ENCODE data around the gene ATG9A.
A peak's percentile ranks its signal among the peaks of the same experiment; 100 is the strongest.

Gene ATG9A

DNA sequence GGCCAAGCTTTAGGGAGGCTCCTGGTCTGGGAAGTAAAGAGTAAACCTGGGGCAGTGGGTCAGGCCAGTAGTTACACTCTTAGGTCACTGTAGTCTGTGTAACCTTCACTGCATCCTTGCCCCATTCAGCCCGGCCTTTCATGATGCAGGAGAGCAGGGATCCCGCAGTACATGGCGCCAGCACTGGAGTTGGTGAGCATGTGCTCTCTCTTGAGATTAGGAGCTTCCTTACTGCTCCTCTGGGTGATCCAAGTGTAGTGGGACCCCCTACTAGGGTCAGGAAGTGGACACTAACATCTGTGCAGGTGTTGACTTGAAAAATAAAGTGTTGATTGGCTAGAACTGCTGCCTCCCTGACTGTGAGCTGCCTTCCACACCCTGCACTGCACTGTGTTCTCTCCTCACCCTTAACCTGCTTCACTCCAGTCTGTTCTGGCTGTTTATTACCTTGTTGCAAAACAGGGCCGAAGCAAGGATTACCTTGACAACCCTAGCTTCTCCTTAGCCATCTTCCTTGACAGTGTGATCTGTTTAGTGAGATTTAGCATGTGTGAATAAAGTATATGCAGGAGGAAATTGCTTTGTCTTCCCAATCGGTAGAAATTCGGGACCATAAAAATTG, 46.2 kb downstream of the ATG9A start:
- no CpG with 5 or more reads among the region's 6 CpGs for WGBS (ENCODE audit: insufficient coverage, insufficient read length)
- H3K4me3 ChIP-seq (ENCODE audit: low read length), result no peak overlapping the region
- no peaks in the 10 kb centered on the region for H3K9me3 ChIP-seq (ENCODE audit: control insufficient read depth, insufficient read depth, low read length)
- DNase-seq (ENCODE audit: low read depth, low spot score), result no peak
- no peaks in the 10 kb centered on the region for H3K27me3 ChIP-seq (ENCODE audit: control insufficient read depth, insufficient read depth, low read length)
- 0 out of 2 replicates have a peak, but pooled peaks cover 1% of the 10 kb centered on the region for H3K4me1 ChIP-seq (ENCODE audit: control insufficient read depth, insufficient read depth, low read length)
- peaks cover 32% of the 10 kb centered on the region for H3K36me3 ChIP-seq (ENCODE audit: control insufficient read depth, insufficient read depth, low read length)
- no peak overlapping the region for H3K27ac ChIP-seq (ENCODE audit: low read length)

DNA sequence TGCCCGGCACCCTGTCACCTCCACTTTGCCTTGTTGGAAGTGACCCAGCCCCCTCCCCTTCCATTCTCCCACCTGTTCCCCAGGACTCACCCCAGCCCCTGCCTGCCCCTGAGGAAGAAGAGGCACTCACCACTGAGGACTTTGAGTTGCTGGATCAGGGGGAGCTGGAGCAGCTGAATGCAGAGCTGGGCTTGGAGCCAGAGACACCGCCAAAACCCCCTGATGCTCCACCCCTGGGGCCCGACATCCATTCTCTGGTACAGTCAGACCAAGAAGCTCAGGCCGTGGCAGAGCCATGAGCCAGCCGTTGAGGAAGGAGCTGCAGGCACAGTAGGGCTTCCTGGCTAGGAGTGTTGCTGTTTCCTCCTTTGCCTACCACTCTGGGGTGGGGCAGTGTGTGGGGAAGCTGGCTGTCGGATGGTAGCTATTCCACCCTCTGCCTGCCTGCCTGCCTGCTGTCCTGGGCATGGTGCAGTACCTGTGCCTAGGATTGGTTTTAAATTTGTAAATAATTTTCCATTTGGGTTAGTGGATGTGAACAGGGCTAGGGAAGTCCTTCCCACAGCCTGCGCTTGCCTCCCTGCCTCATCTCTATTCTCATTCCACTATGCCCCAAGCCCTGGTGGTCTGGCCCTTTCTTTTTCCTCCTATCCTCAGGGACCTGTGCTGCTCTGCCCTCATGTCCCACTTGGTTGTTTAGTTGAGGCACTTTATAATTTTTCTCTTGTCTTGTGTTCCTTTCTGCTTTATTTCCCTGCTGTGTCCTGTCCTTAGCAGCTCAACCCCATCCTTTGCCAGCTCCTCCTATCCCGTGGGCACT, 46.9 kb downstream of the ATG9A start:
- Histone ChIP-seq H3K27me3 (ENCODE audit: control insufficient read depth, insufficient read depth, low read length) (no peaks in the 10 kb centered on the region), H3K4me1 (ENCODE audit: control insufficient read depth, insufficient read depth, low read length) (0 out of 2 replicates have a peak, but pooled peaks cover 1% of the 10 kb centered on the region), H3K9me3 (ENCODE audit: control insufficient read depth, insufficient read depth, low read length) (no peaks in the 10 kb centered on the region), H3K27ac (ENCODE audit: low read length) (no peak overlapping the region), H3K4me3 (ENCODE audit: low read length) (no peak overlapping the region), H3K36me3 (ENCODE audit: control insufficient read depth, insufficient read depth, low read length) (peaks cover 32% of the 10 kb centered on the region)
- WGBS (ENCODE audit: insufficient coverage, insufficient read length), result no CpG with 5 or more reads among the region's 8 CpGs
- no peak for DNase-seq (ENCODE audit: low read depth, low spot score)

DNA sequence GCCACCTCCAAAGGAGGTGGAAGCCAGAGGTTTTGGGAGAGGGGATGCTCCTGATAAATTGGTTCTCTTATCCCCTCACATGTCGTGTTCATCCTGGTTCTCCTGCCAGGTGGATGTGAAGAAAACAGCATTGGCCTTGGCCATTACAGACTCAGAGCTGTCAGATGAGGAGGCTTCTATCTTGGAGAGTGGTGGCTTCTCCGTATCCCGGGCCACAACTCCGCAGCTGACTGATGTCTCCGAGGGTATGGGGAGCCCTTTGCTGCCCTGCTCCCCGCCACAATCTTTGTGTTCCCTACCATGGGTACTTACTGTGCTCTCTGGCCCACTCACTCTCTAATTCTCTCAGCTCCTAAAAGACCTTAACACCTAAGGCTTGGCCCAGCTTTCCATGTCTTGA, 47.9 kb downstream of the ATG9A start:
- H3K4me3 ChIP-seq (ENCODE audit: low read length), result no peak overlapping the region
- no peak for DNase-seq (ENCODE audit: low read depth, low spot score)
- peaks cover 32% of the 10 kb centered on the region for H3K36me3 ChIP-seq (ENCODE audit: control insufficient read depth, insufficient read depth, low read length)
- no peaks in the 10 kb centered on the region for H3K9me3 ChIP-seq (ENCODE audit: control insufficient read depth, insufficient read depth, low read length)
- H3K4me1 ChIP-seq (ENCODE audit: control insufficient read depth, insufficient read depth, low read length), result 0 out of 2 replicates have a peak, but pooled peaks cover 1% of the 10 kb centered on the region
- no CpG with 5 or more reads among the region's 6 CpGs for WGBS (ENCODE audit: insufficient coverage, insufficient read length)
- no peaks in the 10 kb centered on the region for H3K27me3 ChIP-seq (ENCODE audit: control insufficient read depth, insufficient read depth, low read length)
- no peak overlapping the region for H3K27ac ChIP-seq (ENCODE audit: low read length)

DNA sequence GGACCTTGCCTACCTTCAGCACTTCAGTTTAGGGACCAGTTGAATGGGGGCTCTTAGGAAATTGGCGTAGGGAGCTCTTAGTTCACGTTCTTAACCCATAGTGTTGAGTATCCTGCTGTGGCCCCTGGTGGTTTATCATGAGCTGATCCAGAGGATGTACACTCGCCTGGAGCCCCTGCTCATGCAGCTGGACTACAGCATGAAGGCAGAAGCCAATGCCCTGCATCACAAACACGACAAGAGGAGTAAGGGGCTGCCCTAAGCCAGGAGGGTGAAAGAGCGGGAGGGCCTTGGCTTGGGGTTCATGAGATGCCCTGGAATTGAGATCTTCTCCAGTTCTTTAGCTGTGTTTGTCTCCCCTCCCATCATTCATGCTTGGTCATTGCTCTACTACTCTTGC, 48.5 kb downstream of the ATG9A start:
- H3K4me1 ChIP-seq (ENCODE audit: control insufficient read depth, insufficient read depth, low read length), result 0 out of 2 replicates have a peak, but pooled peaks cover 1% of the 10 kb centered on the region
- no peak for DNase-seq (ENCODE audit: low read depth, low spot score)
- no CpG with 5 or more reads among the region's 5 CpGs for WGBS (ENCODE audit: insufficient coverage, insufficient read length)
- no peaks in the 10 kb centered on the region for H3K9me3 ChIP-seq (ENCODE audit: control insufficient read depth, insufficient read depth, low read length)
- H3K27ac ChIP-seq (ENCODE audit: low read length), result no peak overlapping the region
- no peak overlapping the region for H3K4me3 ChIP-seq (ENCODE audit: low read length)
- peaks cover 32% of the 10 kb centered on the region for H3K36me3 ChIP-seq (ENCODE audit: control insufficient read depth, insufficient read depth, low read length)
- H3K27me3 ChIP-seq (ENCODE audit: control insufficient read depth, insufficient read depth, low read length), result no peaks in the 10 kb centered on the region

DNA sequence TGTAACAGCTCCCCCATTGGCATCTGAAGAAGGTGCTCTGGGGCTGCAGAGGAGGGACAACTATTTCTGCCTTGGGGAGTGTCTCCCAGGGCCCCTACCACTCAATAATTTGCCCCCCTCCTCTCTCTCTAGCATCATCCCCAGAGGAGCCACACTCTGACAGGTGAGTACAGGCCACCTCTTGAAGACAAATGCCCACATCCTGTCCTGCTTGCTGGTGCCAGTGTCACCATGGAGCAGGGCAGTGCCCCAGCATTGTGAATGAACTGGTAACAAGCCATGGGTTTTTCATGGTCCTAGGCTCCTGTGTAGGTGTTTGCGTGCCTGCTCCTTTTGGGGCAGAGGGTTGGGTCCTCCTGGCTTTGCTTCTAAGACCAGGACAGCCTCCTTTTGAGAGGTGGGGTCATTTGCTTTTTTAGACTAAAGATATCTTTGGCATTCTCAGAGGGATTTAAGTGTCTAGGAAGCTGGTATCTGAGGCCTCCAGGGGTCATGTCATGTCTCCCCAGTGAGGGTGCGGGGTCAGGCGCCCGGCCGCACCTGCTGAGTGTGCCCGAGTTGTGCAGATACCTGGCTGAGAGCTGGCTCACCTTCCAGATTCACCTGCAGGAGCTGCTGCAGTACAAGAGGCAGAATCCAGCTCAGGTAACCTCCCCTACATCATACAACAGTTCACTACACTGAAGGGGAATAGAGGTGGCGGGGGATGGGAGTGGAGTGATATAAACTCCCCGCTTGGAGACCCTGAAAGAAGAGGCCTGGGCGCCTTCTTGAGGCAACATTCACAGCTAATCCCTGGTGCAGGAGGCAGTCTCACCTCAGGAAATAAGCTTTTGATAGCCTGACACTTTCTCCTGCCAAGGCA, 49.6 kb downstream of the ATG9A start:
- Histone ChIP-seq H3K36me3 (ENCODE audit: control insufficient read depth, insufficient read depth, low read length) (peaks cover 32% of the 10 kb centered on the region), H3K4me1 (ENCODE audit: control insufficient read depth, insufficient read depth, low read length) (peaks cover 2% of the 10 kb centered on the region; the same call in 1 of the 2 replicates)

DNA sequence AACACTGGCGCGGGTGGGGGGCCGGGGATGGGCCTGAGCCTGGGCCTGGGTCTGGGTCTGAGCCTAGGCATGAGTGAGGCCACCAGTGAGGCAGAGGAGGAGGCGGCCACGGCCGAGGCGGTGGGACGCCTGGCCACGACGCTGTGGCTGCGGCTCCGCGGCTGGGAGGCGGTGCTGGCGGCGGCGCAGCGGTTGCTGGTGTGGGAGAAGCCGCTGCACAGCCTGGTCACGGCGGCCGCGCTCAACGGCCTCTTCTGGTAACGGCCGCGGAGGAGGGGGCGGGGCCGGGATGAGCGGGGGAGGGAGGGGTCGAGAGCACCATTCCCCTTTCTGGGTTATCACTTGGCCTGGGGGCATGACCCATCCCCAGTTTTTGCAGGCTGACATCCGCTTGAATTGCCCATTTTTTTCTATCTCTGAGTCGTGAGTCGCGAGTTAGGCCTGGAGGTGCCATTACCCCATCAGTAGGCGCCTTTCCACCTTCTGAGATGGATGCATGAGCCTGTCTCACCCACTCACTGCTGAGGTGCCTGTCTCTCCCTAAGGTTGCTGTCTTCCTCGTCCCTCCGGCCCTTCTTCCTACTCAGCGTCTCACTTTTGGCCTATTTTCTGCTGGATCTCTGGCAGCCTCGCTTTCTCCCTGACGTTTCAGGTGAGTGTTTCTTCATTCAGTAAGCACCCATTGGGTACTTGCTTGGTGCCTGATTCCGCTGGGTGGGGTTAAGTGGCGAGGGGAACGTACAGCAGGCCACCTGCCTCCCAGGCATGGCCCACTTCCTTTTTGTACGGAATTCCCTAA, 50.9 kb downstream of the ATG9A start:
- WGBS (ENCODE audit: insufficient coverage, insufficient read length), result no CpG with 5 or more reads among the region's 45 CpGs
- peaks cover 32% of the 10 kb centered on the region for H3K36me3 ChIP-seq (ENCODE audit: control insufficient read depth, insufficient read depth, low read length)
- DNase-seq (ENCODE audit: low read depth, low spot score), result no peak
- H3K4me1 ChIP-seq (ENCODE audit: control insufficient read depth, insufficient read depth, low read length), result peaks cover 2% of the 10 kb centered on the region; the same call in 1 of the 2 replicates
- no peaks in the 10 kb centered on the region for H3K9me3 ChIP-seq (ENCODE audit: control insufficient read depth, insufficient read depth, low read length)
- H3K27ac ChIP-seq (ENCODE audit: low read length), result no peak overlapping the region
- peak overlapping the region; percentile 94 for H3K4me3 ChIP-seq (ENCODE audit: low read length)
- no peaks in the 10 kb centered on the region for H3K27me3 ChIP-seq (ENCODE audit: control insufficient read depth, insufficient read depth, low read length)

More for the DNA sequence above, 49.6 kb downstream of the ATG9A start:
- no peak overlapping the region for H3K4me3 ChIP-seq (ENCODE audit: low read length)
- H3K27ac ChIP-seq (ENCODE audit: low read length), result no peak overlapping the region
- no peaks in the 10 kb centered on the region for H3K9me3 ChIP-seq (ENCODE audit: control insufficient read depth, insufficient read depth, low read length)
- H3K27me3 ChIP-seq (ENCODE audit: control insufficient read depth, insufficient read depth, low read length), result no peaks in the 10 kb centered on the region
- WGBS (ENCODE audit: insufficient coverage, insufficient read length), result no CpG with 5 or more reads among the region's 9 CpGs
- DNase-seq (ENCODE audit: low read depth, low spot score), result no peak

DNA sequence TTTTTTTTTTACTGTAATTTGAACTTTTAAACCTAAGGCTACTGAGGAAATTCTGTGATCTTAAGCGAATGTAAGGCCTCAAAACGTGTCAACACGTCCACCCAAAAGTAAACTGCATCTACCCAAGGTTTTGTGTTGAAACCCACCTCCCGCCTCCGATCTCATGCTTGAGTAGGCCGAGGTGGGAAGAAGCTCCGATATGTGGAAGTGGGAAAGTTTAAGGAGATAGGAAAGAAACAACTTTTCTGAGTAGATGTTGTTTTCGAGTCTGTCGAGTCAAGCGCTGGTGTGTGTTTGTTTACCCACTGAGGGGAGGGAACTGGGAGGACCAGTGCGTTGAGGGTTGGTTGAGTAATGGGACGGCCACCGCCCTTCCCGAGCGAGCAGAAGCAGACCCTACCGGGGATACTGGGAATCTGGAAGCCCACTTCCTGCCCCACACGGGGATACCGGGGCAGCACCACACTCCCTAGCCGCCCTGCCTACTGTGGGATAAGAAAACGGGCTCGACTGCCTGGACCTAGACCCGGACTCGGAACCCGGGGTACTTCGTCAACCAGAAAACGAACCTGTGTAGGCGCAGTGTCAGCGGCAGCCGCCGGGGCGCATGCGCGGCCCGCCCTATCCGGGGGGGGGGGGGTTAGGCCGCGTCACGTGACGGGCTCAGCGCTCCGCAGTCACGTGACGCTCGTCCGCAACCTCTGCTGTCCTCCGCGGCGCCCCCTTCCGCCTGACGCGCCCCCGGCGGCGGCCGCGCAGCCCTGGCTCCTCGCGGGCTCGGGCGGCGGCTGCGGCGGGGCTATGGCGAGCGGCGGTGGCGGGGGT, 51.7 kb downstream of the ATG9A start, which contains the start of gene RETREG2:
RETREG2 (plus strand) TSS at position 724 of the 825 bp plus-strand sequence; CDS start at position 802, 78 bp downstream.
- Histone ChIP-seq H3K9me3 (ENCODE audit: control insufficient read depth, insufficient read depth, low read length) (no peaks in the 10 kb centered on the region), H3K4me3 (ENCODE audit: low read length) (peak within 1 kb of the TSS; percentile 94), H3K4me1 (ENCODE audit: control insufficient read depth, insufficient read depth, low read length) (peaks cover 2% of the 10 kb centered on the region; the same call in 1 of the 2 replicates), H3K27ac (ENCODE audit: low read length) (no peak within 1 kb of the TSS), H3K36me3 (ENCODE audit: control insufficient read depth, insufficient read depth, low read length) (peaks cover 25% of the 10 kb centered on the region), H3K27me3 (ENCODE audit: control insufficient read depth, insufficient read depth, low read length) (no peaks in the 10 kb centered on the region)
- WGBS (ENCODE audit: insufficient coverage, insufficient read length), result no CpG with 5 or more reads among the region's 67 CpGs
- DNase-seq (ENCODE audit: low read depth, low spot score), result no peak

DNA sequence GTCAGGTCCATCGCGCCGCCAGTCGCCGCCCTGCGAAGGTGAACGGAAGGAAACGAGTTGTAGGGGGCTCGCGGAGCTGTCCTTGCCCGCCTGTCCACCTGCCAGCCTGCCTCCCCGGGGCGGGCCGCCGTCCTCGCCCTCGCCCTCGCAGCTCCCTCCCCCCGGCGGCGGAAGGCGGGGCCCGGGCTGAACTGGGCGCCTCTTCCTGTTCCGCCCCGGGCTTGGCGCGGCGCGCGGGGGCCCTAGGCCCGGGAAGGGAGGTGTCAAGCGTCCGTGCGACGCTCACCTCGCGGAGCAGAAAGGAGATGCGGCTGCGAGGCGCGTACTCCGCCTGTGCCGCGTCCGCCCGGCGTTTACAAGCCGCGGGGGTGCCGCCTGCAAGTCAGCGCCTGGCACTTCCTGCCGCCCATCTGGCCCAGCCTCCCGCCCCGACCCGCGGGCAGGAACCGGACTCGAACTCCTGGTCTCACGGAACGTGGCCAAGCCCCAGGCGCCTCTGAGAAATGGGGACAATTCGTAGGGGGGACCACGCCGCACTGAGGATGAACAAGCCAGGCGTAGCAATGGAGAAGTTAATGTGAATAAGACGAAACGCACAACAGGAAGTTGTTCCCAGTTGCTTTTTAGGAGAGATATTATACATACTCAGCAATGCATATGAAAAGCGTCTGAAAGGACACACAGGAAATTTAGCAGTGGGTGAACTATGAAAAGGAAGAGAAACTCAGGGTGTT, 52.5 kb downstream of the ATG9A start, which contains the start of gene CNPPD1:
CNPPD1 (minus strand) TSS at position 108 of the 734 bp plus-strand sequence; CDS start at position 11, 97 bp downstream.
- H3K27me3 ChIP-seq (ENCODE audit: control insufficient read depth, insufficient read depth, low read length), result no peaks in the 10 kb centered on the region
- DNase-seq (ENCODE audit: low read depth, low spot score), result no peak
- H3K9me3 ChIP-seq (ENCODE audit: control insufficient read depth, insufficient read depth, low read length), result no peaks in the 10 kb centered on the region
- WGBS (ENCODE audit: insufficient coverage, insufficient read length), result no CpG with 5 or more reads among the region's 69 CpGs
- H3K4me1 ChIP-seq (ENCODE audit: control insufficient read depth, insufficient read depth, low read length), result peaks cover 2% of the 10 kb centered on the region; the same call in 1 of the 2 replicates
- peaks cover 19% of the 10 kb centered on the region for H3K36me3 ChIP-seq (ENCODE audit: control insufficient read depth, insufficient read depth, low read length)
- peak within 1 kb of the TSS; percentile 94 for H3K4me3 ChIP-seq (ENCODE audit: low read length)
- H3K27ac ChIP-seq (ENCODE audit: low read length), result no peak within 1 kb of the TSS

Measured in iPS DF 6.9 (cell line).